ENCODE data around the gene ADAM15.

Gene ADAM15

GRCh38 chr1:155050560-155051341, at the start of gene ADAM15:
TSS of gene ADAM15 (plus strand) at chr1:155051316. CDS start at chr1:155051387, 71 bp downstream.
- peak; percentile 86 for DNase-seq

GRCh38 chr1:155001425-155001674, 49.8 kb upstream of the ADAM15 start:
- no peak for DNase-seq

- DNase-seq, result peak; percentile 100
Observed at GRCh38 chr1:155001675-155002463, 49.2 kb upstream of the ADAM15 start.

GRCh38 chr1:155002464-155003226, 48.5 kb upstream of the ADAM15 start, which contains the start of gene ZBTB7B:
TSS of gene ZBTB7B (plus strand) at chr1:155002802. CDS start at chr1:155014661, 11,859 bp downstream.
- peak; percentile 65 for DNase-seq

GRCh38 chr1:155003227-155003765, 47.8 kb upstream of the ADAM15 start:
- DNase-seq, result peak; percentile 59

- peak; percentile 69 for DNase-seq
Observed at GRCh38 chr1:155003766-155004351, 47.3 kb upstream of the ADAM15 start.

GRCh38 chr1:155004352-155005075, 46.6 kb upstream of the ADAM15 start:
- DNase-seq, result peak; percentile 34

- DNase-seq, result peak; percentile 34
Observed at GRCh38 chr1:155005076-155006011, 45.8 kb upstream of the ADAM15 start.

- peak; percentile 38 for DNase-seq
Observed at GRCh38 chr1:155006601-155007101, 44.5 kb upstream of the ADAM15 start.

GRCh38 chr1:155007251-155007828, 43.8 kb upstream of the ADAM15 start:
- peak; percentile 34 for DNase-seq

GRCh38 chr1:155008015-155008941, 42.8 kb upstream of the ADAM15 start:
- peak; percentile 38 for DNase-seq

GRCh38 chr1:155009221-155009711, 41.9 kb upstream of the ADAM15 start:
- DNase-seq, result peak; percentile 23

- peak; percentile 4 for DNase-seq
Observed at GRCh38 chr1:155009742-155010141, 41.4 kb upstream of the ADAM15 start.

GRCh38 chr1:155010211-155010918, 40.8 kb upstream of the ADAM15 start:
- DNase-seq, result peak; percentile 24

GRCh38 chr1:155011004-155011416, 40.1 kb upstream of the ADAM15 start:
- peak; percentile 21 for DNase-seq

- peak; percentile 25 for DNase-seq
Observed at GRCh38 chr1:155011437-155012025, 39.6 kb upstream of the ADAM15 start.

GRCh38 chr1:155012026-155012546, 39.0 kb upstream of the ADAM15 start:
- DNase-seq, result peak; percentile 53
